GM12865 (cell line): ENCODE data around the gene COL23A1.

Source experiments
- DNase-seq: peaks from one replicate; pipeline ENCODE4 v3.0.0; 2010; ENCODE audit warnings: low read depth
- H3K4me3 ChIP-seq: 2 replicates; pipeline ENCODE4 v1.5.1; 2011; ENCODE audit warnings: mild to moderate bottlenecking, low read depth, low read length, control low read depth
- TF ChIP-seq, protein P1 (sequence below): IDR thresholded peaks from 2 replicates; pipeline ENCODE4 v1.5.1; 2011; ENCODE audit warnings: low read length, control low read depth, low read depth, inconsistent platforms; ENCODE audit not compliant: insufficient read depth; ENCODE audit errors: missing control alignments

COL23A1 gene

DNA sequence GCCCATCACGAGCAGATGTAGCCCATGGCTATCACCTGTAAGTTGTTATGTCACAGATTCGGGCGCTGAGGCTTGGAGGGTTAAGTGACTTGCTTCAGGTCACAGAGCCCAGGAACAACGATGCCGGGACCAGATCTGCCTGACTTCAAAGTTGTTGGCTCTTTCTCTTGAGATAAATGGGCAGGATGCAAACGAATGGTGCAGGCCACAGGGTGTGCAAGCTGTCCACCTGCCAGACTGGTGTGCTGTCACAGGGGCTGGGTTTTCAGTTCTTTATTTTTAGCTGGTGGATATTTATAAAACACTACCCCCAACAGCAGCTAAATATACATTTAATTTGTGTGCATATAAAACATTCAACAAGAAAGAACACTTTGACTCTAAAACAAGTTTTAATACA lies 339.9 kb downstream of the COL23A1 start:
- no peak overlapping the region for H3K4me3 ChIP-seq
- TF ChIP-seq, protein P1, sequence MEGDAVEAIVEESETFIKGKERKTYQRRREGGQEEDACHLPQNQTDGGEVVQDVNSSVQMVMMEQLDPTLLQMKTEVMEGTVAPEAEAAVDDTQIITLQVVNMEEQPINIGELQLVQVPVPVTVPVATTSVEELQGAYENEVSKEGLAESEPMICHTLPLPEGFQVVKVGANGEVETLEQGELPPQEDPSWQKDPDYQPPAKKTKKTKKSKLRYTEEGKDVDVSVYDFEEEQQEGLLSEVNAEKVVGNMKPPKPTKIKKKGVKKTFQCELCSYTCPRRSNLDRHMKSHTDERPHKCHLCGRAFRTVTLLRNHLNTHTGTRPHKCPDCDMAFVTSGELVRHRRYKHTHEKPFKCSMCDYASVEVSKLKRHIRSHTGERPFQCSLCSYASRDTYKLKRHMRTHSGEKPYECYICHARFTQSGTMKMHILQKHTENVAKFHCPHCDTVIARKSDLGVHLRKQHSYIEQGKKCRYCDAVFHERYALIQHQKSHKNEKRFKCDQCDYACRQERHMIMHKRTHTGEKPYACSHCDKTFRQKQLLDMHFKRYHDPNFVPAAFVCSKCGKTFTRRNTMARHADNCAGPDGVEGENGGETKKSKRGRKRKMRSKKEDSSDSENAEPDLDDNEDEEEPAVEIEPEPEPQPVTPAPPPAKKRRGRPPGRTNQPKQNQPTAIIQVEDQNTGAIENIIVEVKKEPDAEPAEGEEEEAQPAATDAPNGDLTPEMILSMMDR: no peak
- no peak for DNase-seq

DNA sequence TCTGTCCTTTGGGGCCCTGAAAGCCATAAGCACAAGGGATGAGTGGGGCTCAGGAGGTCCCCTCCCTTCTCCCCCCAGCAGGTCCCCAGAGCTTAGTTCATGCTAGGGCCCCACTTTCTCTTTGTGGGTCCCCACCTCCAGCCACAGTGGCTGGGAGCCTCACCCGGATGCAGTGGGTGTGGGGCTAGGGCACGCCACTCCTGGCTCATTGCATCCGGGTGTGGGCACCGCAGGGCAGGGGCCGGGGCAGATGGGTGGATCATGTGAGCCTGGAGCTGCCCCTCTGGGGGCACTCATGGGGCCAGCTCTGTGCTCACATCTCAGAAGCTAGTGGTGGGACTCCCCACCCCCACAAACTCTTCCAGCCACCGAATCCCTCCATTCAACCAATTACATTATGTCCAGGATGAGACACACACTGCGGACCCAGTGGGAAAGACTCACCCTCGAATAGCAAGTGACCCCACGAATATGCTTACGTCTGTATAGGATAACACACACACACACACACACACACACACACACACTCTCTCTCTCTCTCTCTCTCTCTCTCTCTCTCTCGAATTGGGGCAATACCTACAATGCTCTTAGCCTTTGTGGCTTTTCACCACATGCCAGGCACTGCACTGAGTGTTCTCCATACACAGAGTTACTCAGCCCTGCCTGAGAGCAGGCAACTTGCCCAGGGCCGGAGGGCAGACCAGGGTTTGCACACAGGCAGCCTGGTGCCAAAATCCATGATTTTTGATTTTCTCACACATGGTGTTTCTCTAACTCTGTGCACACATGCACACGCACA lies 340.8 kb downstream of the COL23A1 start:
- no peak for DNase-seq
- H3K4me3 ChIP-seq: no peak overlapping the region
- TF ChIP-seq, protein P1: no peak

GRCh38 chr5:178248750-178249149 lies 341.4 kb downstream of the COL23A1 start:
- DNase-seq: no peak
- TF ChIP-seq, protein P1: no peak
- no peak overlapping the region for H3K4me3 ChIP-seq

GRCh38 chr5:178247481-178248456 lies 342.4 kb downstream of the COL23A1 start:
- H3K4me3 ChIP-seq: no peak overlapping the region
- TF ChIP-seq, protein P1: no peak
- no peak for DNase-seq

GRCh38 chr5:178246624-178247279 lies 343.4 kb downstream of the COL23A1 start:
- H3K4me3 ChIP-seq: no peak overlapping the region
- TF ChIP-seq, protein P1: no peak
- peak; percentile 37 for DNase-seq

- H3K4me3 ChIP-seq: no peak overlapping the region
- TF ChIP-seq, protein P1: no peak
- DNase-seq: no peak
Observed at GRCh38 chr5:178245389-178245788, 344.8 kb downstream of the COL23A1 start.
